Measurements from ENCODE around the gene SLC5A2. TPM values are rescaled to one million over a fixed set of nuclear protein-coding genes. Genes with fewer than 3 reads are reported as not detected.

The SLC5A2 gene
- total and polyA plus RNA-seq, 2 donors from 2014 or later: 4.8 to 208 TPM

DNA sequence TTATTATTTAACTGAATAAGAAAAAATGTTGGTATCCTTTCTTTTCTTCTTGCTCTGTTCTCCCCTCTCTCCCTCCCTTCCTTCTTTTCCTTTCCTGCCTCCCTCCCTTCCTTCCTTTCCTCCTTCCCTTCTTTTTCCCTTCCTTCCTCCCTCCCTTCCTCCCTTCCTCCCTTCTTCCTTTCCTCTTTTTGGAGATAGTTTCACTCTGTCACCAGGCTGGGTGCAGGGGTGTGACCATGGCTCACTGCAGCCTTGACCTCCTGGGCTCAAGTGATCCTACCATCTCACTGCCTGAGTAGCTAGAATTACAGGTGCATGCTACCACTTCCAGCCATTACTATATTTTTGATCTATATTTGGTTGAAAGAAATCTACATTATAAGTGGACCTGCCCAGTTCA lies 31.0 kb downstream of the SLC5A2 start:
- TF ChIP-seq, protein P1, sequence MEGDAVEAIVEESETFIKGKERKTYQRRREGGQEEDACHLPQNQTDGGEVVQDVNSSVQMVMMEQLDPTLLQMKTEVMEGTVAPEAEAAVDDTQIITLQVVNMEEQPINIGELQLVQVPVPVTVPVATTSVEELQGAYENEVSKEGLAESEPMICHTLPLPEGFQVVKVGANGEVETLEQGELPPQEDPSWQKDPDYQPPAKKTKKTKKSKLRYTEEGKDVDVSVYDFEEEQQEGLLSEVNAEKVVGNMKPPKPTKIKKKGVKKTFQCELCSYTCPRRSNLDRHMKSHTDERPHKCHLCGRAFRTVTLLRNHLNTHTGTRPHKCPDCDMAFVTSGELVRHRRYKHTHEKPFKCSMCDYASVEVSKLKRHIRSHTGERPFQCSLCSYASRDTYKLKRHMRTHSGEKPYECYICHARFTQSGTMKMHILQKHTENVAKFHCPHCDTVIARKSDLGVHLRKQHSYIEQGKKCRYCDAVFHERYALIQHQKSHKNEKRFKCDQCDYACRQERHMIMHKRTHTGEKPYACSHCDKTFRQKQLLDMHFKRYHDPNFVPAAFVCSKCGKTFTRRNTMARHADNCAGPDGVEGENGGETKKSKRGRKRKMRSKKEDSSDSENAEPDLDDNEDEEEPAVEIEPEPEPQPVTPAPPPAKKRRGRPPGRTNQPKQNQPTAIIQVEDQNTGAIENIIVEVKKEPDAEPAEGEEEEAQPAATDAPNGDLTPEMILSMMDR (IDR thresholded peaks at IDR 0.05; ENCODE audit: borderline replicate concordance, extremely low read depth, insufficient read depth): no peak
- H3K9me3 ChIP-seq (ENCODE audit: control insufficient read depth in 2 of 3, insufficient read depth in 1 of 3, low read length in 3 of 3): no peaks in the 10 kb centered on the region
- no peak overlapping the region for H3K4me3 ChIP-seq (ENCODE audit: low read length in 3 of 3)
- no peak overlapping the region for H3K9ac ChIP-seq (ENCODE audit: low read length in 3 of 3)
- no peaks in the 10 kb centered on the region for H3K27me3 ChIP-seq (ENCODE audit: control insufficient read depth, insufficient read depth, low read length)
- H3K27ac ChIP-seq (ENCODE audit: low read depth in 2 of 2, low read length in 2 of 2): no peak overlapping the region
- no peaks in the 10 kb centered on the region for H3K36me3 ChIP-seq (ENCODE audit: control insufficient read depth in 2 of 3, insufficient read depth in 3 of 3, low read length in 3 of 3)
- intact Hi-C loops (cut with DNase I): no loop called here
- no peak for FAIRE-seq
- DNase-seq: no peak
- H3K4me1 ChIP-seq (ENCODE audit: control insufficient read depth in 2 of 3, insufficient read depth in 2 of 3, low read depth in 1 of 3, low read length in 3 of 3): peaks cover 0 to 3% (median 0%) of the 10 kb centered on the region in 3 donors

DNA sequence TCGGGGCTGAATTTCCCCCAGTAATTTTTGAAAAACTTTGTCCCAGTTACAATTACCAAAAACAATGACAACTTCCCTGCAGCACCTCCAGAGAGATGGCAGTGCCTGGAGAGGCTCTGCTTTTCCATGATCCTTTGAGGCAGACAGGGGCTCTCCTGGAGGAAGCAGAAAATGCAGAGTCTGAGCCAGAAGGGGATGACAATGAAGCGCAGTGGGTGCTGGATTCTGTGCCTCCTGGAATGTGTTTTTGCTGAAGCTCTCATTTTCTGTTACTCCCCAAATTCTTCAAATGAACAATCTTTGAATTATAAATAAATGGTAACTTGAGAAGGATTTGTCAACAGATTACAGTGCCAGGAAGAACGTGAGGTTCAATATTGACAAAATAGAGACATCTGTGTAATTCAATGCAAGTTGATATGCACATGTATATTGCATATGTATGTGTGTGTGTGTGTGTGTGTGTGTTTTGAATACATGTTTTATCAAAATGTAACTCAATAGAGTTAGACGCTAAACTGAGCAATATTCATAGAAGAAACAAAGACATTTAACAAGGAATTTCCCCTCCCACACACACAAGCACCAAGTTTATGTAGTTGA lies 35.0 kb downstream of the SLC5A2 start:
- no peak overlapping the region for H3K9ac ChIP-seq (ENCODE audit: low read length in 3 of 3)
- DNase-seq: no peak

DNA sequence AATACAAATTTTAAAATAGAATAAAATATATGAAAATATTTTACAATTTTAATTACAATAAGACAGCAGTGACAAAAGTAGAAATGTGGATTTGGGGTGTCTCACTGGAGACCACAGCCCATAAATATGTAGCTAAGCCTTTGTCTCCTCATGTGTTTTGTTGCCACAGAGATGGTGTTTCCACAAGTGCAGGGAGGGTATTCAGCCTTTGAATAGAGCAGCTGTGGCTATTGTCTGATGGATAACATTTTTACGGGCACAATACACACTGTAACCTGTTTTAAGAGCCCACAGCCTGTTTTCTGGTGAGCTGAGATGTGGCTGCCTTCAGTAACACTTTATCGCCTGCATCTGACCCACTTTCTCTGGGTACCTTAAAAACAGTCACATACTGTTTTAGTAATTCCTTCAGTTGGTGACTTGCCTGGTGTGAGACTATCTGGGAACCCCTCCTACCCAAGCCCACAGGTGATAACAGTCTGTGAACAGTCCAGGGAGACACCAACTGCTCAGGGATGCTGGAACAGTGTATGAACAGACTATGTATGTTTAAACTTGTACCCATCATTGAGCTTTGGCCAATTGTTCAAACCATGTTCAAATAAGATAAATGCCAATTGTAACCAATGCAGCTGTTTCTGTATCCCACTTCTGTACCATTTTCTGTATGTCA lies 37.0 kb downstream of the SLC5A2 start:
- DNase-seq: no peak
- Histone ChIP-seq H3K27me3 (ENCODE audit: control insufficient read depth, insufficient read depth, low read length) (no peaks in the 10 kb centered on the region), H3K4me1 (ENCODE audit: control insufficient read depth in 2 of 3, insufficient read depth in 2 of 3, low read depth in 1 of 3, low read length in 3 of 3) (no peaks in the 10 kb centered on the region), H3K27ac (ENCODE audit: low read depth in 2 of 2, low read length in 2 of 2) (no peak overlapping the region), H3K4me3 (ENCODE audit: low read length in 3 of 3) (no peak overlapping the region), H3K9ac (ENCODE audit: low read length in 3 of 3) (no peak overlapping the region), H3K36me3 (ENCODE audit: control insufficient read depth in 2 of 3, insufficient read depth in 3 of 3, low read length in 3 of 3) (no peaks in the 10 kb centered on the region), H3K9me3 (ENCODE audit: control insufficient read depth in 2 of 3, insufficient read depth in 1 of 3, low read length in 3 of 3) (no peaks in the 10 kb centered on the region)
- TF ChIP-seq, protein P1 (IDR thresholded peaks at IDR 0.05; ENCODE audit: borderline replicate concordance, extremely low read depth, insufficient read depth): no peak
- intact Hi-C loops (cut with DNase I): no loop called here
- no peak for FAIRE-seq

More for the DNA sequence above, 35.0 kb downstream of the SLC5A2 start:
- no peak for FAIRE-seq
- no peaks in the 10 kb centered on the region for H3K36me3 ChIP-seq (ENCODE audit: control insufficient read depth in 2 of 3, insufficient read depth in 3 of 3, low read length in 3 of 3)
- H3K27ac ChIP-seq (ENCODE audit: low read depth in 2 of 2, low read length in 2 of 2): no peak overlapping the region
- intact Hi-C loops (cut with DNase I): no loop called here
- TF ChIP-seq, protein P1 (IDR thresholded peaks at IDR 0.05; ENCODE audit: borderline replicate concordance, extremely low read depth, insufficient read depth): no peak
- H3K4me3 ChIP-seq (ENCODE audit: low read length in 3 of 3): no peak overlapping the region
- no peaks in the 10 kb centered on the region for H3K4me1 ChIP-seq (ENCODE audit: control insufficient read depth in 2 of 3, insufficient read depth in 2 of 3, low read depth in 1 of 3, low read length in 3 of 3)
- H3K9me3 ChIP-seq (ENCODE audit: control insufficient read depth in 2 of 3, insufficient read depth in 1 of 3, low read length in 3 of 3): no peaks in the 10 kb centered on the region
- H3K27me3 ChIP-seq (ENCODE audit: control insufficient read depth, insufficient read depth, low read length): no peaks in the 10 kb centered on the region
